GM18526 (cell line): ENCODE measurements around the gene ERI3.

Source experiments
- POLR2A ChIP-seq: IDR thresholded peaks from 3 replicates; pipeline ENCODE4 v1.6.1; 2011; ENCODE audit not compliant: insufficient read length; ENCODE audit errors: extremely low read depth

Gene ERI3

DNA sequence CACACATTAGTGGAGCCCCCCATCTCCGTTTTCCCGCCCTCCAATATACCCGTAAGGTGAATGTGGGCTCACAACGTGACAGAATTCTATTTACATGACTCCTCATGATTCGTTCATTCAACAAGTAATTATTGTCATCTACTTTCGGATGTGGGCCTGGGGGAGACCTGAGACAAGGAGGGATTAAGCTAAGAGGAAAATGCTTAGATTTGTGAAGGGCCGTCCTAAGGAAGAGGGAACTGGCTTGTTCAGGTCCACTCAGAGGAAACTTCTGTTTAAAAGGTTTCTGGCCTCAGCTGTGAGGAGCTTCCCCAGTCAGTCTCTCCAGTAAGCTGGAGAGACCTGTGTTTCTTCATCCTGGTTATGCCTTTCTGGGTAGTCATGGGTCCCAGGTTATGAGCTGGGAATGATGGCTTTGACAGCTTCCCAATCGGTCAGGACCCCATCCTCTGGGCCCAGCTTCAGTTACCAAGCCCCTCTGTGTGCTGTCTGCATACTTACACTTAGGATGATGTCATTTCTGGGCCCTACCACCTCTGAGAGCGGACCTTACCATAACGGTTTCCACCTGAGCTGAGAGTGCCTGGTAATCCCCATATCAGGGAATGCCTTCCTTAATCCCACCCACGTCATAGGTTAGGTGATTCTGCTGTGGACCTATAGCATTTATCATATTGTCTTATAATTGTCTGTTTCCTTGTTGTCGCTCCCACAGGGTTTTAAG is 687 bp upstream of the ERI3 start:
- no peak for TF ChIP-seq POLR2A

DNA sequence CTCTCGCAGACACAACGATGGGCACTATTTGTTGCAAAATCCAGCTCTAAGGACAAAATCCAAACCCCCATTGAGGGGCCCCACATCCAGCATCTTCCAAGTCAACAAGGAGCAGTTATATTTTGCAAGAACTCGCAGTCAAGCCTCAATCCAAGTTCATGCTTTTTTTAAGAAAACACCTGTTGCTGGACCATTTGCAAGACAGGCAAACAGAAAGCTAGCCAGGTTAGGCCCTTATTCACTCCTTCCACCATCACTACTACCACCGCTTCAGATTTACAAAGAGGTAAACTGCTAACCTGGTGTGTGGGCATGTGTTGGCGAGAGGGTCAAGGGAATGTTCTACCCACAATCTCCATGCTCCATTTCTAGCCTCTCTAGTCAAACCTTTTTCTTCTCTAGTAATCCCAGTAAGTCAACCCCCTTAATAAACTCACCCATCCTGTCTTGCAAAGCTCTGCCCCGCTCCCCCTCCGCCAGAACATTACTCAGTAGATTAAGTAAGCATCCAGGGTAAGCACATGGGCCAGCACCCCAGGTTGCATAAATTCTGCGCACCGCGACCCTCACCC is 703 bp downstream of the ERI3 start:
- TF ChIP-seq POLR2A, result no peak

DNA sequence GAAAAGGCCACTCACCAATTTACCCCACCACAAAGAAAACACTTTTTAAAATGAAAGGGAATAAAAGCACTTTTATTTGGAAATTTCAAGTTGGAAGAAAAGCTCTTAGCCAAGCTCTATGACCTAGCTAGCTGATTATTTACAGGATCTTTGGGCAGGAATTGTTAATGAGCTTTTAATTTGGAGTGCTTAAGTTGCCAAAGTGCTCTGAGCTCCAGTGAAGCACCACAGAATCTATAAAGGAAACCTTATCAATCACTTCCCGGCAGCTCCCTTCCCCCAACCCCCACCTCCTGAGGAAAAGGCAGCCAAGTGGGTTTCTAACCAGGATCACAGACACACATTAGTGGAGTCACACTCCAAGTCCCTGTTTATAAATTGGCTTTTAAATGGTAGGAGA is 1.5 kb downstream of the ERI3 start:
- TF ChIP-seq POLR2A, result no peak

DNA sequence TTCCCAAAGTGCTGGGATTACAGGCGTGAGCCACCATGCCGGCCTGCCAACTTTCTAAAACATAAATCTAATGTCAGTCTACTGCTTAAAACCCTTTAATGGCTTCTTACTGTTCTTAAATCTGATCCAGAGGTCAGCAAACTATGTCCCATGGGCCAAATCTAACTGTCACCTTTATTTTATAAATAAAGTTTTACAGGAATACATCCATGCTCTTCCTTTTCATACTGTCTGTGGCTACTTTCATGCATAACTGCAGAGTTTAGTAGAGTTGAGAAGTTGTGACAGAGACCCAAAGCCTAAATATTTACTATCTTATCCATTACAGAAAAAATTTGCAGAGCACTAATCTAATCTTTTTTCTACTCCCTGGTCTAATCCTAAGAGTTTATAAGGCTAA is 3.8 kb downstream of the ERI3 start:
- TF ChIP-seq POLR2A, result no peak

DNA sequence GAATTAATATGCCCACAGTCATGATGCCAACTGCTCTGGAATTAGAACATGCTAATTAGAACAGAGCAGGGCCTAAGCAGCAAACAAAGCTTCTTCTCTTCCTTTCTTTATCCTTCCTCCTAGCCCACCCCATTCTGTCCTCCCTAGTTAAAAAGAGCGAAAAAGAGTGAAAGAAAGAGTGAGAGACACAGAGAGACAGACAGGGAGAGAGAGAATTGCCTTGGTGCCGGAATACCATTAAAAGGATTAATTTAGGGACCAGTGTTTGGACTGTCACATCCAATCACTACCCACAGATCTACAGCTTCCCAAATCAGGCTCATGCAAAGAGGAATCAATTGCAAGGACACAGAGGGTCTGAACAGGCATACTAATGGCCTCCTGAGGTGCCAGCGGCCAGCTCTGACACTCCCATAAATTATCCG is 7.0 kb downstream of the ERI3 start:
- TF ChIP-seq POLR2A, result no peak

DNA sequence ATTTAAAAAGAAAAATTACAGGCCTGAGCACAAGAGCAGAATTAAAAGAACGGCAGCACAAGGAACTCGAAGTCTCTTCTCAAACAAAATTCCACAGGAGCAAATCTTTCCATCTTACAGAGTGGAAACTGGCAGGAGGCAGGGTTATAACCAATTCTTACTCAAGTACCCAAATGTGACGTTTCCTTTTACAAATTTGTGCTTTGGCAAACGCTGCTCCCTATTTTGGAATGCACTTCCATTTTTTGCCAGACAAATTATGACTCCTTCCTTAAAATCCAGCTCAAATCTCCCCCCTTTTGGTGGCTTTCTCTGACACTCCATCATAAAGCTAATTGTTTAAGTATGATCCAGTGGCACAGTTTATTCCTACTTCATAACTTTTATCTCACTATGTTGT is 7.8 kb downstream of the ERI3 start:
- TF ChIP-seq POLR2A, result no peak

DNA sequence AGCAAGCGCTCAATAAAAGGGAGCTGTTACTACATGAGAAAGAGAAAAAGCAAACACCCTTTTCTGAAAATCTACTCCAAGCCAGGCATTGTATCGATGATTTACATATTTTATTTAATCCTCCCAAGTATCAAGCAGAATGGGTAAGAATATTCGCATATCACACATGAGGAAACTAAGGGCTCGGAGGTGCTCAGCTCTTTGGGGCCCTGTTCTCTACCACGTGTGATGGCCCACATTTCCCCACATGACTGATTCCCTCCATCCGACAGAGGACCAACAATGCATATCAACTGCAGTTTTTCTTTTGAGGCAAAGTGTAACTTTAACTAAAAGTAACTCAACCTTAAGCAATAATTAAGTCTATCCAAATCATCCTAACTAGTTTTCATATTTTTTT is 8.2 kb downstream of the ERI3 start:
- TF ChIP-seq POLR2A, result no peak

DNA sequence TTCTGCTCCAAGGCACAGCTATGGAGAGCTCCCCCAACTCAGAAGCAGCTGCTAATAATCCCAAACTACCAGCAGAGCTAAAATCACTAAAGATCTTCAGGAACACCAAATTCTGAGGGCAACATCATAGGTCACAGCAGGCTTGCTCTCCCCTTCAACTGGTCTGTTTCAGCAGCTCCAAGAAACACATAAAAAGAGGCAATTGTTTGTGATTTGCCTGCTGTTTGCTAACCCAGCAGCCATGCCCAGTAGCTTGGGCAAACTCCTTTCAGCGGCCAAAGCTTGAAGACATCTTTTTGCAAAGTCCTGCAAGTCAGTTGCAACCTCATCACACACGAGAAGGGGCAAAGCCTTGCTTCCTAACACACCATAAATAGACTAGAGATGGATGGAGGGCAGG is 8.9 kb downstream of the ERI3 start:
- no peak for TF ChIP-seq POLR2A

DNA sequence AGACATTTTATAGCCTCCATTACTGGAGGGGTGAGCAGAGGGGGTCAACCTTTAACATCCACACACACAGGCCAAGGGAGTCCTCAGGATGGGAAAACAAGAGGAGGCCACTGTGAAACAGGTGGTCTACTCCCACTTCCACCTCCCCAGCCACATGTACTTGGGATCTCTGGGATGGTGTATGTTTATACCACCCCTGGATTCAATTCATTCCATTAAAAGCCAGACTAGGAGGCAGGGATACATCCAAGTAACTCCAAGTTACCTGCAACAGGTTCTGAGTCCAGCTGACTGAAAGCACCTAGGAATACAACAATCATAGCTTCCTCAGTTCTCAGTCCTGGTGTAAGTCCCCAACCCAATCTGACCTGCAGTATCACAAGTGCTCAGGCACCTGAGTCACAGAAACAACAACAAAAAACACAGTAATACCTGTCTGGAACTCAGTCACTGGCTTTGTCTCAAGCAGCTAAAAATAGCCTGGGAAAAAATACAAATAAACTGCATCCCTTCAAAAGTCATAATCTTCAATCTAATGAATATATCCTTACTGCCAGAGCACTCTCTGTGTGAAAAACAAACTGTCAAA is 9.8 kb downstream of the ERI3 start:
- TF ChIP-seq POLR2A, result no peak

DNA sequence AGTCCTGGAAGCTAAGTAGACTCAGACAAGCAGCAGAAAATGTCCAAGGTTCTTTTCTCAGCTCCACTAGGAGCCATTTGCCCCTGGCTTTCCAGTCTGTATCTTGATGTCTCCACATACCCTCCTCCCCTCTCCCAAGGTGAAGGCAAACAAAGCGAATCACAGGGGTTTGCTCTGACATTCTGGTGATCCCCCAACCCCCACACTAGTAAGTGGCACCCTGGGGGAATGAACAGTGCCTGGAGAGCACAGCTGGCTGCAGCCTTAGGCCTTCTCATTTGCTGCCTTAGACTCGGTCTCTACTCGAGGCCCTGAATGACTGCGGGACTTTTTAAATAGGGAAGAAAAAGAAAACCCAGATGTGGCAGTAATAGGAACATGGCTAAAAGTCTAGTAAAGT is 15.3 kb downstream of the ERI3 start:
- TF ChIP-seq POLR2A, result no peak

DNA sequence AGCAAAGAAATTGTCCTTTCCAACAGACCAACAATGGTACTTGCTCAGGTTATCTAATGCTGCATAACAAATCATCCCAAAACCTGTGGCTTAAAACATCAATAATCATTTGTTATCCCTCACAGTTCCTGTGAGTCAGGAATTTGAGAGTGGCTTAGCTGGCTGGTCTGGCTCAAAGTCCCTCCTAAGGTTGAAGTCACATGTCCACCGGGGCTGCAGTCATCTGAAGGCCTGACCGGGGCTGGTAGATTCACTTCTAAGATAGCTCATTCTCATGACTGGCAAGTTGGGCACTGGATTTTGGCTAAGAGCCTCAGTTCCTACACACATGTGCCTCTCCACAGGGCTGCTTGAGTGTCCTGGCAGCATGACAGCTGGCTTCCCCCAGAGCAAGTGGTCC is 16.9 kb downstream of the ERI3 start:
- no peak for TF ChIP-seq POLR2A

DNA sequence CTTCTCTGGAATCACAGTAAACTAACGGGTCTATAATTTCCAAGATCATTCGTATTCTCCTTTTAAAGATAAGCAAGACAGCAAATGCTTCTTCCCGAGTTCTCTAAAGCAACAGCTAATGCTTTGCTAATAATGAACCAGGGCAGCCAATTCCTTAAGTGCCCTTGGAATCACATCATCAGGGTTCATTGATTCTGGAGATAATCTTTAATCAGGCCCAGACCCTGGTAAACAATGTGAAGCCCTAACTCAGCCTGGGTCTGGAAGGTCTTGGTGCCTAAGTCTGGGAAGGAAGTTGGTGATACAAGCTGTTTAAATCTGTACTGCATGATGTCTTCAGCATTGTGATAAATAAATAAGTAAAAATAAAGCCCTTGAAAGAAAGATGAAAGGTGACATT is 18.4 kb downstream of the ERI3 start:
- TF ChIP-seq POLR2A, result no peak

DNA sequence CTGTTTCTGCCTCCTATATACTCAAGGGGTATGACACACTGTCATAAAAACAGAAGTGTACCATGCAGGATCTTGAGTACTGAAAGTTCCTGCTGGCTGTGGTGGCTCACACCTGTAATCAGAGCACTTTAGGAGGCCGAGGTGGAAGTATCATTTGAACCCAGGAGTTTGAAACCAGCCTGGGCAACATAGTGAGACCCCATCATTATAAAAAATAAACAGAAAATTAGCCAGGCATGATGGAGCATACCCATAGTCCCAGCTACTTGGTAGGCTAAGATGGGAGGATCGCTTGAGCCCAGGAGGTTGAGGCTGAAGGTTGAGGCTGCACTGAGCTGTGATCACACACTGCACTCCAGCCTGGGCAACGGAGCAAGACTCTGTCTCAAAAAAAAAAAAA is 20.1 kb downstream of the ERI3 start:
- TF ChIP-seq POLR2A, result no peak

DNA sequence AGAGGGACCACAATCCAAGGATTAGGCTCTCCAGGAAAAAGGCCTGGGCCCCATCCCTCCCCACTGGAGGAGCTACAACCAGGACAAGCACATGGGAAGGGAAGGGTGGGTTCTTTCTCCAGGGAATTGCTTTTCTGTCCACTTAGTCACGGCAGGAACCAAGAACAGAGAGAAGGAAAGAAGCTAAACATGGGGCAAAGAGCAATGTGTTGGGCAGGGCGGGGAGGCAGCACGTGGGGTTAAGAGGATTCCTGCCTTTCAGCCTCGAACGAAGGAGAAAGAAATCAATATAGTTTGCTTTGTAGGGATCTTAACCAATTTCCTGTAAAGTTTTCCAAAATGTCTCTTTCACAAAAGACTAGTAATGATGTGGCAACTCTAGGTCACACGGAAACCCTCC is 21.7 kb downstream of the ERI3 start:
- TF ChIP-seq POLR2A, result no peak

DNA sequence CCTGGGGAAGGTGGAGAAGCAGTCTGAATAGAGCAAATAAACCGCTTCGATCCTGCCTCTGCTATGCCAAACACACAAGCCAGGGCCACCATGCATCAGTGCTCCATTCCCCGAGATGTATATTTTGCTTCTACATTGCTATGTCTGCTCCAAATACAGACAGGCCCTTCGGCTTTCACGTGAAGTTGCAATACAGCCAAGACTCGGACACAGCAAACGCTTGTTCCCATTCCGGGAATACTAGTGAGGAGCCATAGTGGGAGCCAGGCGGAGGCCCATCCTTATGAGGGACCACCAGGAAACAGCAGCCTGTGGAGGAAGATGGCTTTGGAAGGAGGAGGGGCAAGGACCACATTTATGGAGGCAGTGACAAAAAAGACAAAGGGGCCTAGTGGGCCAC is 22.6 kb downstream of the ERI3 start:
- TF ChIP-seq POLR2A, result no peak

DNA sequence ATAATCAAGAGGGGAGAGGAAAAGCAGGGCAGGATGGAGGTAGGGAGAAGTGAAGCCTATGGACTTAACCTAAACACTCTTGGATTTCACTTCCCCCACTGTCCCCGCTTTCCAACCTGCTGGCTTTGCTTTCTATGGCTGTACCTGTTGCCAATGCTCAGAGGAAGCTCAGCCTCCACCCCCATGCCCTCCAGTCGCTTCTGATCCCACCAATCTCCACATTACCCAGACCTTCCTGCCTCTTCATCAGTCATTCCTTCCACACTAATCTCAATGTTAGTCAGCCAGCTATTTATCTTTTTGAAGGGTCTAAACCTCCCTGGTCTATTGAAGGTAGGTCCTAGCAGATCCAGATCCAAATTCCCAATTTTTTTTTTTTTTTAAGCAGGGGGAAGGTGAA is 24.1 kb downstream of the ERI3 start:
- no peak for TF ChIP-seq POLR2A
